GM23338 (cell line): ENCODE results near the gene RNF19B. TPM values are rescaled to one million over a fixed set of nuclear protein-coding genes. Genes with fewer than 3 reads are reported as not detected.

Experiments used
- ATAC-seq: fragments of 200-7000 bp; cut with Tn5 transposase; 3 replicates; pipeline ENCODE4 v1.9.1; 2020
- DNase-seq: peaks from one replicate; pipeline ENCODE4 v3.0.0-alpha.2; 2015; ENCODE audit warnings: low spot score
- H2AFZ ChIP-seq: fragments of 200-600 bp; sonication (generic); 2 replicates; pipeline ENCODE4 v1.8.0; 2016; ENCODE audit warnings: antibody characterized with exemption, mild to moderate bottlenecking, moderate library complexity
- H3F3A ChIP-seq: fragments of 200-600 bp; sonication (generic); replicated peaks from 2 replicates; pipeline ENCODE4 v1.8.0; 2017; ENCODE audit warnings: antibody characterized with exemption, mixed run types, low read depth
- H3K27ac ChIP-seq: fragments of 200-600 bp; sonication (generic); 2 replicates; pipeline ENCODE4 v1.6.1; 2016; ENCODE audit warnings: low read depth
- H3K27me3 ChIP-seq: fragments of 200-600 bp; sonication (generic); 2 replicates; pipeline ENCODE4 v1.8.0; 2016; ENCODE audit warnings: mild to moderate bottlenecking, mixed run types, moderate library complexity; ENCODE audit not compliant: insufficient read depth
- H3K36me3 ChIP-seq: fragments of 200-600 bp; sonication (generic); 2 replicates; pipeline ENCODE4 v1.8.0; 2016; ENCODE audit warnings: mild to moderate bottlenecking; ENCODE audit not compliant: insufficient read depth
- H3K4me1 ChIP-seq: fragments of 200-600 bp; sonication (generic); 2 replicates; pipeline ENCODE4 v1.8.0; 2016; ENCODE audit warnings: mild to moderate bottlenecking, moderate library complexity; ENCODE audit not compliant: insufficient read depth
- H3K4me2 ChIP-seq: fragments of 200-600 bp; sonication (generic); 2 replicates; pipeline ENCODE4 v1.7.1; 2017; ENCODE audit warnings: mixed run types
- H3K4me3 ChIP-seq: fragments of 200-600 bp; sonication (generic); 2 replicates; pipeline ENCODE4 v1.6.1; 2016; ENCODE audit warnings: mixed run types
- H3K79me2 ChIP-seq: fragments of 200-600 bp; sonication (generic); replicated peaks from 2 replicates; pipeline ENCODE4 v1.8.0; 2017; ENCODE audit warnings: mild to moderate bottlenecking; ENCODE audit not compliant: insufficient read depth
- H3K9me2 ChIP-seq: fragments of 200-600 bp; sonication (generic); 2 replicates; pipeline ENCODE4 v1.8.0; 2017; ENCODE audit not compliant: insufficient read depth
- H4K20me1 ChIP-seq: fragments of 200-600 bp; sonication (generic); replicated peaks from 2 replicates; pipeline ENCODE4 v1.8.0; 2017; ENCODE audit warnings: mild to moderate bottlenecking; ENCODE audit not compliant: insufficient read depth
- H3K27ac Mint-ChIP-seq: 2 replicates; pipeline ENCODE4 v1.8.0; 2020; ENCODE audit warnings: inconsistent platforms, mild to moderate bottlenecking, moderate library complexity, mixed read lengths
- H3K27me3 Mint-ChIP-seq: 3 replicates; pipeline ENCODE4 v1.8.0; 2022; ENCODE audit warnings: low read depth, mild to moderate bottlenecking, moderate library complexity, mixed read lengths, inconsistent platforms; ENCODE audit not compliant: insufficient read depth, poor library complexity
- H3K36me3 Mint-ChIP-seq: 3 replicates; pipeline ENCODE4 v1.8.0; 2021; ENCODE audit warnings: low read depth, mild to moderate bottlenecking, inconsistent platforms, moderate library complexity, mixed read lengths
- H3K4me1 Mint-ChIP-seq: 3 replicates; pipeline ENCODE4 v1.8.0; 2020; ENCODE audit warnings: mild to moderate bottlenecking, inconsistent platforms, mixed read lengths
- H3K4me3 Mint-ChIP-seq: 3 replicates; pipeline ENCODE4 v1.8.0; 2021; ENCODE audit warnings: moderate library complexity, mild to moderate bottlenecking, inconsistent platforms, mixed read lengths
- H3K9me3 Mint-ChIP-seq: 3 replicates; pipeline ENCODE4 v1.8.0; 2020; ENCODE audit warnings: moderate library complexity, mild to moderate bottlenecking, inconsistent platforms, mixed read lengths
- CREB1 ChIP-seq: fragments of 250-450 bp; sonication (Bioruptor Pico); IDR thresholded peaks from 2 replicates; pipeline ENCODE4 v1.5.0; 2020; ENCODE audit warnings: low read depth, mild to moderate bottlenecking, moderate library complexity
- ETS1 ChIP-seq: IDR thresholded peaks from 2 replicates; pipeline ENCODE4 v1.6.1; 2016; ENCODE audit warnings: antibody characterized with exemption
- EZH2 ChIP-seq: fragments of 200-600 bp; sonication (generic); IDR thresholded peaks from one replicate; pipeline ENCODE4 v1.8.0; 2017; ENCODE audit warnings: antibody characterized with exemption, mild to moderate bottlenecking, low read depth; ENCODE audit not compliant: unreplicated experiment
- EZH2phosphoT487 ChIP-seq: fragments of 200-600 bp; sonication (generic); IDR thresholded peaks from one replicate; pipeline ENCODE4 v1.8.1; 2018; ENCODE audit warnings: antibody characterized with exemption; ENCODE audit not compliant: unreplicated experiment
- NANOG ChIP-seq: IDR thresholded peaks from 2 replicates; pipeline ENCODE4 v1.6.1; 2016; ENCODE audit warnings: antibody characterized with exemption, borderline replicate concordance
- POLR2AphosphoS5 ChIP-seq: IDR thresholded peaks from 2 replicates; pipeline ENCODE4 v1.6.1; 2016; ENCODE audit warnings: antibody characterized with exemption, low read depth
- REST ChIP-seq: IDR thresholded peaks from one replicate; pipeline ENCODE4 v1.6.1; 2018; ENCODE audit warnings: antibody characterized with exemption; ENCODE audit not compliant: unreplicated experiment
- STAT1 ChIP-seq: IDR thresholded peaks from one replicate; pipeline ENCODE4 v1.6.1; 2016; ENCODE audit warnings: antibody characterized with exemption; ENCODE audit not compliant: unreplicated experiment
- ZNF114 ChIP-seq: fragments of 250-450 bp; sonication (Bioruptor Pico); IDR thresholded peaks from 2 replicates; pipeline ENCODE4 v1.5.0; 2020; ENCODE audit warnings: mild to moderate bottlenecking, moderate library complexity
- ZNF331 ChIP-seq: fragments of 250-450 bp; sonication (Bioruptor Pico); IDR thresholded peaks from 2 replicates; pipeline ENCODE4 v1.5.0; 2020; ENCODE audit warnings: low read depth, mild to moderate bottlenecking, moderate library complexity
- ZNF462 ChIP-seq: fragments of 250-450 bp; sonication (Bioruptor Pico); IDR thresholded peaks from 2 replicates; pipeline ENCODE4 v1.5.0; 2020; ENCODE audit warnings: mild to moderate bottlenecking, moderate library complexity
- polyA plus RNA-seq: library from polyadenylated mRNA; unstranded; fragments of >200 nt; fragmentation: Nextera tagmentation; extraction: Ambion mirVana; gene quantifications from 2 replicates; pipeline ENCODE4 v1.2.1, GENCODE V29; 2016
- total RNA-seq: library from RNA; depleted of rRNA; stranded (reverse); fragments of >200 nt; shearing (Covaris generic); gene quantifications from 2 replicates; pipeline ENCODE4 v1.2.3, GENCODE V29; 2014

RNF19B gene
- total and polyA plus RNA-seq, 2 experiments from 2014 or later, result 2.9 to 11.9 TPM

- peaks cover 9% of the 10 kb centered on the region for H3K4me1 ChIP-seq
- TF ChIP-seq ZNF462 (CRISPR knock-in tag) (no peak), REST (no peak), STAT1 (no peak), CREB1 (no peak), POLR2AphosphoS5 (no peak), ETS1 (no peak), NANOG (no peak), EZH2 (no peak), ZNF114 (CRISPR knock-in tag) (no peak), ZNF331 (CRISPR knock-in tag) (no peak), EZH2phosphoT487 (no peak)
These were observed 39.0 kb upstream of the RNF19B start for GRCh38 chr1:33003657-33004056.

More at GRCh38 chr1:33003657-33004056, 39.0 kb upstream of the RNF19B start:
- no peak overlapping the region for H2AFZ ChIP-seq
- H3K79me2 ChIP-seq, result no peaks in the 10 kb centered on the region
- H3K4me2 ChIP-seq, result no peak overlapping the region
- no peaks in the 10 kb centered on the region for H3K27me3 ChIP-seq
- H3K36me3 ChIP-seq, result peaks cover 4% of the 10 kb centered on the region; the same call in 1 of the 2 replicates
- H3K27me3 Mint-ChIP-seq, result no peaks in the 10 kb centered on the region
- no peak overlapping the region for H3K27ac ChIP-seq
- ATAC-seq, result no peak
- H3K9me2 ChIP-seq, result no peaks in the 10 kb centered on the region; the same call in 1 of the 2 replicates
- no peak overlapping the region for H3K27ac Mint-ChIP-seq
- H3K4me1 Mint-ChIP-seq, result peaks cover 38% of the 10 kb centered on the region
- H3F3A ChIP-seq, result no peaks in the 10 kb centered on the region; the same call in 1 of the 2 replicates
- H3K9me3 Mint-ChIP-seq, result no peaks in the 10 kb centered on the region
- DNase-seq, result no peak
- H3K4me3 Mint-ChIP-seq, result no peak overlapping the region
- peaks cover 16% of the 10 kb centered on the region; the same call in 1 of the 2 replicates for H4K20me1 ChIP-seq
- H3K36me3 Mint-ChIP-seq, result peaks cover 15% of the 10 kb centered on the region
- no peak overlapping the region for H3K4me3 ChIP-seq
